22Rv1 (cell line): ENCODE data around the gene YIPF4.
"Not testable (repeated sequence)": the region's sequence is repeated elsewhere in the genome, so short reads cannot be mapped to it uniquely, and the experiment has no call there.

Source experiments
- ZFX ChIP-seq: fragments of 450-650 bp; IDR thresholded peaks from 2 replicates; pipeline ENCODE4 v1.6.1; 2017; ENCODE audit warnings: antibody characterized with exemption, borderline replicate concordance
- TF ChIP-seq, protein P1 (sequence below): fragments of 450-650 bp; IDR thresholded peaks from 2 replicates; pipeline ENCODE4 v1.5.1; 2017; ENCODE audit warnings: mild to moderate bottlenecking

DNA sequence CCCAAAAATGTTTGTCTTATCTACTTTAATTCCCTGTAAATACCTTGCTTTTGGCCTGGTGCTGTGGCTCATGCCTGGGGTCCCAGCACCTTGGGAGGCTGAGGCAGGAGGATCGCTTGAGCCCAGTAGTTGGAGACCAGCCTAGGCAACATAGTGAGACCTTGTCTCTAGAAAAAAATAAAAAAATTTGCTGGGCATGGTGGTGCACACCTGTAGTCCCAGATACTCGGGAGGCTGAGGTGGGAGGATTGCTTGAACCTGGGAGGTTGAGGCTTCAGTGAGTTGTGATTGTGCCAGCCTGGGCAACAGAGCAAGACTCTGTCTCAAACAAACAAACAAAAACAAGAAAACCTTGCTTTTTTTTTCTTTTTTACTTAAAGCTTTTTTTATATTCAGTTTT is 85.3 kb downstream of the YIPF4 start:
- TF ChIP-seq, protein P1, sequence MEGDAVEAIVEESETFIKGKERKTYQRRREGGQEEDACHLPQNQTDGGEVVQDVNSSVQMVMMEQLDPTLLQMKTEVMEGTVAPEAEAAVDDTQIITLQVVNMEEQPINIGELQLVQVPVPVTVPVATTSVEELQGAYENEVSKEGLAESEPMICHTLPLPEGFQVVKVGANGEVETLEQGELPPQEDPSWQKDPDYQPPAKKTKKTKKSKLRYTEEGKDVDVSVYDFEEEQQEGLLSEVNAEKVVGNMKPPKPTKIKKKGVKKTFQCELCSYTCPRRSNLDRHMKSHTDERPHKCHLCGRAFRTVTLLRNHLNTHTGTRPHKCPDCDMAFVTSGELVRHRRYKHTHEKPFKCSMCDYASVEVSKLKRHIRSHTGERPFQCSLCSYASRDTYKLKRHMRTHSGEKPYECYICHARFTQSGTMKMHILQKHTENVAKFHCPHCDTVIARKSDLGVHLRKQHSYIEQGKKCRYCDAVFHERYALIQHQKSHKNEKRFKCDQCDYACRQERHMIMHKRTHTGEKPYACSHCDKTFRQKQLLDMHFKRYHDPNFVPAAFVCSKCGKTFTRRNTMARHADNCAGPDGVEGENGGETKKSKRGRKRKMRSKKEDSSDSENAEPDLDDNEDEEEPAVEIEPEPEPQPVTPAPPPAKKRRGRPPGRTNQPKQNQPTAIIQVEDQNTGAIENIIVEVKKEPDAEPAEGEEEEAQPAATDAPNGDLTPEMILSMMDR, result not testable (repeated sequence)
- not testable (repeated sequence) for TF ChIP-seq ZFX
